Ovary (tissue), 3 donors: Measurements from ENCODE around the gene CCNK.

ENCODE experiments used
- POLR2A ChIP-seq: fragments of 450-650 bp; IDR thresholded peaks from one replicate; pipeline ENCODE4 v1.6.1; 2017; ENCODE audit warnings: antibody characterized with exemption, mild to moderate bottlenecking, moderate library complexity
- TF ChIP-seq, protein P1 (sequence below), 3 donors: fragments of 450-650 bp in 2 of 3; fragments of 200-600 bp in 1 of 3; IDR thresholded peaks; one replicate each; pipeline versions ENCODE4 v1.5.1 to v1.8.0; 2016 to 2022; ENCODE audit warnings: antibody characterized with exemption in 3 of 3, mild to moderate bottlenecking in 1 of 3
- donor health status: DM: no; HTN: no; CAD: no.

GRCh38 chr14:99515301-99516155 lies 34.3 kb downstream of the CCNK start:
- TF ChIP-seq, protein P1, sequence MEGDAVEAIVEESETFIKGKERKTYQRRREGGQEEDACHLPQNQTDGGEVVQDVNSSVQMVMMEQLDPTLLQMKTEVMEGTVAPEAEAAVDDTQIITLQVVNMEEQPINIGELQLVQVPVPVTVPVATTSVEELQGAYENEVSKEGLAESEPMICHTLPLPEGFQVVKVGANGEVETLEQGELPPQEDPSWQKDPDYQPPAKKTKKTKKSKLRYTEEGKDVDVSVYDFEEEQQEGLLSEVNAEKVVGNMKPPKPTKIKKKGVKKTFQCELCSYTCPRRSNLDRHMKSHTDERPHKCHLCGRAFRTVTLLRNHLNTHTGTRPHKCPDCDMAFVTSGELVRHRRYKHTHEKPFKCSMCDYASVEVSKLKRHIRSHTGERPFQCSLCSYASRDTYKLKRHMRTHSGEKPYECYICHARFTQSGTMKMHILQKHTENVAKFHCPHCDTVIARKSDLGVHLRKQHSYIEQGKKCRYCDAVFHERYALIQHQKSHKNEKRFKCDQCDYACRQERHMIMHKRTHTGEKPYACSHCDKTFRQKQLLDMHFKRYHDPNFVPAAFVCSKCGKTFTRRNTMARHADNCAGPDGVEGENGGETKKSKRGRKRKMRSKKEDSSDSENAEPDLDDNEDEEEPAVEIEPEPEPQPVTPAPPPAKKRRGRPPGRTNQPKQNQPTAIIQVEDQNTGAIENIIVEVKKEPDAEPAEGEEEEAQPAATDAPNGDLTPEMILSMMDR (IDR thresholded peaks at IDR 0.05): no peak
- no peak for TF ChIP-seq POLR2A
